ENCODE measurements around the gene EPG5. TPM values are rescaled to one million over a fixed set of nuclear protein-coding genes. Genes with fewer than 3 reads are reported as not detected.
"Not testable (repeated sequence)": the region's sequence is repeated elsewhere in the genome, so short reads cannot be mapped to it uniquely, and the experiment has no call there.

EPG5 gene
- total and polyA plus RNA-seq, 3 donors from 2014 or later: 19.0 to 66.4 (median 55.7) TPM

GRCh38 chr18:45993438-45993837, 26.3 kb upstream of the EPG5 start:
- H3K36me3 ChIP-seq (ENCODE audit: low read depth, missing control alignments): no peaks in the 10 kb centered on the region
- TF ChIP-seq POLR2A (IDR thresholded peaks at IDR 0.05) (no peak), CTCF (IDR thresholded peaks at IDR 0.05) (no peak)
- H3K27ac ChIP-seq: no peak overlapping the region
- intact Hi-C loops (cut with DNase I; ENCODE audit: low total_unique reads): no loop called here
- H3K4me1 ChIP-seq: no peaks in the 10 kb centered on the region
- H3K4me3 ChIP-seq: no peak overlapping the region
- no peaks in the 10 kb centered on the region for H3K27me3 ChIP-seq
- no peak for DNase-seq
- 82 to 92% methylated on average over 4 of the region's 4 CpGs for WGBS, 2 donors
- no peaks in the 10 kb centered on the region for H3K9me3 ChIP-seq

GRCh38 chr18:45992527-45992926, 25.4 kb upstream of the EPG5 start:
- WGBS, 2 donors: 80 to 88% methylated on average over 6 of the region's 6 CpGs
- H3K36me3 ChIP-seq (ENCODE audit: low read depth, missing control alignments); DNase-seq; H3K27me3 ChIP-seq; H3K9me3 ChIP-seq; H3K27ac ChIP-seq; H3K4me3 ChIP-seq; H3K4me1 ChIP-seq; intact Hi-C loops (cut with DNase I; ENCODE audit: low total_unique reads): not testable (repeated sequence)

GRCh38 chr18:45991788-45992187, 24.7 kb upstream of the EPG5 start:
- no peak overlapping the region for H3K27ac ChIP-seq
- H3K9me3 ChIP-seq: no peaks in the 10 kb centered on the region
- H3K4me3 ChIP-seq: no peak overlapping the region
- no peaks in the 10 kb centered on the region for H3K27me3 ChIP-seq
- no peaks in the 10 kb centered on the region for H3K4me1 ChIP-seq
- 95 to 98% methylated on average over 3 of the region's 3 CpGs for WGBS, 2 donors
- TF ChIP-seq POLR2A (IDR thresholded peaks at IDR 0.05) (no peak), CTCF (IDR thresholded peaks at IDR 0.05) (no peak)
- no peak for DNase-seq
- intact Hi-C loops (cut with DNase I; ENCODE audit: low total_unique reads): no loop called here
- no peaks in the 10 kb centered on the region for H3K36me3 ChIP-seq (ENCODE audit: low read depth, missing control alignments)

- no peak for DNase-seq
- intact Hi-C loops (cut with DNase I; ENCODE audit: low total_unique reads): no loop called here
Observed at GRCh38 chr18:45984546-45985235, 17.6 kb upstream of the EPG5 start.

GRCh38 chr18:45981821-45982220, 14.7 kb upstream of the EPG5 start:
- Histone ChIP-seq H3K4me1 (no peaks in the 10 kb centered on the region), H3K27ac (no peak overlapping the region), H3K27me3 (no peaks in the 10 kb centered on the region), H3K9me3 (no peaks in the 10 kb centered on the region), H3K4me3 (no peak overlapping the region), H3K36me3 (ENCODE audit: low read depth, missing control alignments) (no peaks in the 10 kb centered on the region)
- TF ChIP-seq POLR2A (IDR thresholded peaks at IDR 0.05) (no peak), CTCF (IDR thresholded peaks at IDR 0.05) (no peak)
- WGBS, 2 donors: 80 to 91% methylated on average over 2 of the region's 2 CpGs
- no peak for DNase-seq
- intact Hi-C loops (cut with DNase I; ENCODE audit: low total_unique reads): no loop called here

More at GRCh38 chr18:45984546-45985235, 17.6 kb upstream of the EPG5 start:
- TF ChIP-seq POLR2A (IDR thresholded peaks at IDR 0.05): no peak
- no peak for TF ChIP-seq CTCF (IDR thresholded peaks at IDR 0.05)
- Histone ChIP-seq H3K36me3 (ENCODE audit: low read depth, missing control alignments) (no peaks in the 10 kb centered on the region), H3K4me1 (no peaks in the 10 kb centered on the region), H3K27ac (no peak overlapping the region), H3K4me3 (no peak overlapping the region), H3K27me3 (no peaks in the 10 kb centered on the region), H3K9me3 (no peaks in the 10 kb centered on the region)
- WGBS, 2 donors: 92 to 93% methylated on average over 4 of the region's 4 CpGs
